Upper lobe of right lung (tissue), 1 donor: Measurements from ENCODE around the gene RAB24. TPM values are rescaled to one million over a fixed set of nuclear protein-coding genes. Genes with fewer than 3 reads are reported as not detected.
A peak's percentile ranks its signal among the peaks of the same experiment; 100 is the strongest.

Source experiments
- ATAC-seq: fragments of 200-7000 bp; cut with Tn5 transposase; one replicate; pipeline ENCODE4 v1.9.1; 2020; ENCODE audit warnings: mild to moderate bottlenecking, moderate library complexity
- DNase-seq: peaks from one replicate; pipeline ENCODE4 v3.0.0-alpha.2; 2020
- H3K27ac ChIP-seq: fragments of 200-600 bp; one replicate; pipeline ENCODE4 v1.8.0; 2022
- H3K27me3 ChIP-seq: fragments of 200-600 bp; one replicate; pipeline ENCODE4 v1.8.0; 2022; ENCODE audit warnings: mild to moderate bottlenecking
- H3K36me3 ChIP-seq: fragments of 200-600 bp; one replicate; pipeline ENCODE4 v1.8.0; 2022
- H3K4me1 ChIP-seq: fragments of 200-600 bp; one replicate; pipeline ENCODE4 v1.8.0; 2022
- H3K4me3 ChIP-seq: fragments of 200-600 bp; one replicate; pipeline ENCODE4 v1.8.0; 2022; ENCODE audit warnings: mild to moderate bottlenecking
- H3K9me3 ChIP-seq: fragments of 200-600 bp; one replicate; pipeline ENCODE4 v1.8.0; 2022
- intact Hi-C: fragments of 100-400 bp; cut with DNase I; formaldehyde crosslinking; loops from one replicate; pipeline ENCODE4 v1.11.0; 2022
- total RNA-seq: library from RNA; stranded (reverse); fragmentation: NEBNext Ultra II Directional; extraction: Animal tissue kit (Norgen Biotek cat#: 25700); gene quantifications from one replicate; pipeline ENCODE4 v1.2.1, GENCODE V29; 2021
- TF ChIP-seq, protein P1 (sequence below): fragments of 200-600 bp; IDR thresholded peaks from one replicate; pipeline ENCODE4 v1.8.0; 2022; ENCODE audit warnings: antibody characterized with exemption
- donor health status: DM: no; HTN: yes; CAD: no; lungs with severe emphysema.

The RAB24 gene
- total RNA-seq, 1 donor from 2014 or later, result 36.3 TPM

DNA sequence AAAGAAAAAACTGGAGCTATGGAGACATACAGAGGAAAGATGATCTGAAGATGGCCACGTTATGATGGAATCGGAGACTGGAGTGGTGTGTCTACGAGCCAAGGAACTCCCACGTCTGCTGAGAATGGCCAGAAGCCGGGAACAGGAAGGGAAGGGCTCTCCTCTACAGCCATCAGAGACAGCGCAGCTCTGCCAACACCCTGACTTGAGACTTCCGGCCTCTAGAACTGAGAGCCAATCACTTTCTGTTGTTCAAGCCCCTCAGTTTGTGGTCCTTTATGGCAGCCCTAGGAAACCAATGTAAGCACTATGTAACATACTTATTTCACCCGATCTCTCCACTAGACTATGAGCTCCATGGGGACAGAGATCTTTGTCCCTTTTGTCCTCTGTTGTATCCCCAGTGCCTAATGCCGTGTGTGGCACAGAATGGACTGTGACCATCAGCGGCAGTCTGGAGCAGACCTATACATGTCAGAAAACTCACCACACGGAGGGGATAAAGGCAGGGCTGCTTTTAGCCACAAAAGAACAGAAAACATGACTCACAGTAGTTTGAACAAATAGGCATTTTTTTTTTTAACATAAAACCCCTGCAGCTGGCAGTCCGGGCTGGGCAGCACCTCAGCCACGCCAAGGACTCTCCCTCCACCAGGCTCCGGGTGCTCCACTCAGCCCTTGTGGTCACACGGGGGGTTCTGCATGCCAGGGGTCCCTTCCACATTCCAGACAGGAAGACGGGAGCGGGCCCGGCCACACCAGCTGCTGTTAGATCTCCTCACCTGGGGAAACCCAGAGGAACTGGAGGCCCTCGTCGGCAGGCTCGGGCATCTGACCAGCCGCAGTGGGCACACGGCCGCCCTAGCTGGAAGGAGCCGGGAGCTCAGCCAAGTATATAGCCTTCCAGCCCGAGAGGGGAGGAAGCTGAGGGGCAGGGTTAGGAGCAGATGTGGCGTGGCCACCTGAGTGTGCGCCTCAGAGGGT lies 24.3 kb upstream of the RAB24 start:
- TF ChIP-seq, protein P1, sequence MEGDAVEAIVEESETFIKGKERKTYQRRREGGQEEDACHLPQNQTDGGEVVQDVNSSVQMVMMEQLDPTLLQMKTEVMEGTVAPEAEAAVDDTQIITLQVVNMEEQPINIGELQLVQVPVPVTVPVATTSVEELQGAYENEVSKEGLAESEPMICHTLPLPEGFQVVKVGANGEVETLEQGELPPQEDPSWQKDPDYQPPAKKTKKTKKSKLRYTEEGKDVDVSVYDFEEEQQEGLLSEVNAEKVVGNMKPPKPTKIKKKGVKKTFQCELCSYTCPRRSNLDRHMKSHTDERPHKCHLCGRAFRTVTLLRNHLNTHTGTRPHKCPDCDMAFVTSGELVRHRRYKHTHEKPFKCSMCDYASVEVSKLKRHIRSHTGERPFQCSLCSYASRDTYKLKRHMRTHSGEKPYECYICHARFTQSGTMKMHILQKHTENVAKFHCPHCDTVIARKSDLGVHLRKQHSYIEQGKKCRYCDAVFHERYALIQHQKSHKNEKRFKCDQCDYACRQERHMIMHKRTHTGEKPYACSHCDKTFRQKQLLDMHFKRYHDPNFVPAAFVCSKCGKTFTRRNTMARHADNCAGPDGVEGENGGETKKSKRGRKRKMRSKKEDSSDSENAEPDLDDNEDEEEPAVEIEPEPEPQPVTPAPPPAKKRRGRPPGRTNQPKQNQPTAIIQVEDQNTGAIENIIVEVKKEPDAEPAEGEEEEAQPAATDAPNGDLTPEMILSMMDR, result no peak
- no peaks in the 10 kb centered on the region for H3K27me3 ChIP-seq
- H3K36me3 ChIP-seq, result peaks cover 29% of the 10 kb centered on the region
- H3K4me3 ChIP-seq, result no peak overlapping the region
- DNase-seq (peak; percentile 52), ATAC-seq (peak; percentile 71)
- H3K4me1 ChIP-seq, result no peaks in the 10 kb centered on the region
- peak overlapping the region; percentile 58 for H3K27ac ChIP-seq
- intact Hi-C loops, result no loop called here
- no peaks in the 10 kb centered on the region for H3K9me3 ChIP-seq

DNA sequence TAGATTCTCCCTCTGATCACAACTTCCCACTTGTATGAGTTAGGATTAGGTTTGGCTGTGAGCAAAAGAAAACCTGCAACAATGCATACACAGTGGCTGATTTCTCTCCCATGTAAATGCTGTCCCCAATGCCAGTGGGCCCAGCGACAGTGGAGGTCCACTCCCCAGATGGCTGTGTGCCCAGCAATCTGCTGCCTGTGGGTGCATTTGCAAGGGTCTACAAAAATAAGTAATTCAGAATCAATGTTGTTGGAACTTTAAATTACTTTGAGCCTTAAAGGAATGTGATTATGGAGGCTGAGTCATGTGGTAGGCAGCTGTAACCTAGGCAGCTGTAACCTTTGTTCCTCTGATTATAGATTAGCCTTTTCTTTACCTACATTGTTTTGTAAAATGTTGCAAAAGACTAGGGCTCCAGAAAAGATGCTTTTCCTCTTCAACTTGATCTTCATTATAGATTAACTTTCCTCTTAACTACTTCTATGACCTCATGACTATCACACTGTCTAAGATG lies 22.4 kb upstream of the RAB24 start:
- ATAC-seq (no peak), DNase-seq (no peak)
- no peaks in the 10 kb centered on the region for H3K27me3 ChIP-seq
- no peaks in the 10 kb centered on the region for H3K9me3 ChIP-seq
- no peak overlapping the region for H3K4me3 ChIP-seq
- no peak overlapping the region for H3K27ac ChIP-seq
- intact Hi-C loops, result no loop called here
- no peaks in the 10 kb centered on the region for H3K4me1 ChIP-seq
- TF ChIP-seq, protein P1, result no peak
- peaks cover 13% of the 10 kb centered on the region for H3K36me3 ChIP-seq

DNA sequence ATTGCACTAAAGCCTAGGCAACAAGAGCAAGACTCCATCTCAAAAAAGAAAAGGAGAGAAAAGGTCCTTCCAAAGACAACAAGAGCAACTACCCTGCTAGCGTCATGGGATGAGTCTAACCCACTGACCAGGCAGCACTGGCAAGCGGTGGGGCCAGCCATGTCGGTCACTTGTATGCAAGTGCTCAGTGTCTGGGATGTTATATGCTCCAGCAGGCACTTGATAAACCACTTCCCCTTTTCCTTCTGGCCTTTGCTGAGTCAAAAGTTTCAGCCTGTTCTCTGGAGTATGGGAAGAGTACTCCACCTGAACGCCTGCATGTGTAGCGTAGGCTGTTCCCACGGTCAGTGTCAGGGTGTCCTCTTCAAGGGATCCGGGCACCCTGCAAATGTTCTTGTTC lies 17.4 kb upstream of the RAB24 start:
- DNase-seq, result peak; percentile 56
- Histone ChIP-seq H3K36me3 (no peaks in the 10 kb centered on the region), H3K27ac (no peak overlapping the region), H3K4me3 (no peak overlapping the region), H3K4me1 (no peaks in the 10 kb centered on the region), H3K9me3 (no peaks in the 10 kb centered on the region), H3K27me3 (no peaks in the 10 kb centered on the region)
- TF ChIP-seq, protein P1, result no peak
- peak; percentile 75 for ATAC-seq
- intact Hi-C loops, result no loop called here

DNA sequence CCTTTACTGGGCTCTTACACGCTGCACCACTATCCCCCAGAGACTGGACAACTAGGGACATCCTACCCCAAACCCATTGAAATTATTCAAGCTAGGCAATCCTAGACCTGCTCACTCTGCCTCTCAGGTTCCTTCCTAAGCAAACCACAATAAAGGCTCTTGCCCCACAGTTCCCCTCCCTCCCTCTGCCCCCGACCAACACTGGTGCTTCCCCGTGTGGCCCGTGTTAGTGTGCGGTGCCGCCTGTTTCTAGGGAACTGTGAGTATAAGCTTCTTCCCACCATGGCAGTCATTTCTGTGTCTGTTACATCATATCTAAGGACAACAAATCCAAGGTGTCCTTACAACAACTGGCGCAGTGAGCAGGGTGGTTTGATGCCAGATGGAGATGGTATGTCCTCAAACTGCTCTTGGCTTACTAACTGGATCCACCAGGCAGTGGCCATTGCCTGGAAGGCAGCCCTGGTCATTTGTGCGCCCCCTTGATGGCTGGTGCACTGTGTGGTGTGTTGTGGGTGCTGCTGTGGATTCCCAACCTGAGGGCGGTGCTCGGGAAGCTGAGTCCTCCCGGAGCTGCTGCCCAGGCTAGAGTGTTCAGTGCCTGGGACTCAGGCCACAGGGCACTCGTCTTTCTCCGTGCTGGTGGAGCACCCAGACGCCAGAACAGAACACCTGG lies 16.5 kb upstream of the RAB24 start:
- H3K9me3 ChIP-seq, result no peaks in the 10 kb centered on the region
- H3K4me1 ChIP-seq, result no peaks in the 10 kb centered on the region
- no peak overlapping the region for H3K4me3 ChIP-seq
- intact Hi-C loops, result no loop called here
- TF ChIP-seq, protein P1, result no peak
- no peaks in the 10 kb centered on the region for H3K27me3 ChIP-seq
- peak; percentile 56 for DNase-seq
- peak; percentile 38 for ATAC-seq
- no peaks in the 10 kb centered on the region for H3K36me3 ChIP-seq
- H3K27ac ChIP-seq, result no peak overlapping the region

DNA sequence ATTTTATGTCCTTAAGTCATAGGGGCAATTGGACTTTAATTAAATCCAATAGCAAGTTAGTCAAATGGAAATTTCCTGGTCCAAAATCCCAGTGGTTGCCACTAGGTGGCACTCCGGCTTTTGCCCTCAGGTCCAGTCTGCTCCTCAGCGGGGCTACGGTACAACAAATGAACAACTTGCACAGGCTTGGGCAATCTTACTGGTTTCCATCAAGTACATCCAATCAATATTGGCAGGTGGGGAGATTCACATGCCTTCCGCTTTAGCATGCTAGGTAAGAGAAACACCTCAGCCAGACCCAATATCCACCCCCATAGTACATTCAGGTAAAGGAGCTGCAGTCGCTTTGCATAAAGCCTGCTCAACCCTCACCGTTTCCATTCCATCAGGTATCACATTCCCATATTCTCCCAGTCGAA lies 14.4 kb upstream of the RAB24 start:
- no peak overlapping the region for H3K27ac ChIP-seq
- H3K4me1 ChIP-seq, result no peaks in the 10 kb centered on the region
- peak; percentile 75 for DNase-seq
- ATAC-seq, result peak; percentile 81
- intact Hi-C loops, result no loop called here
- H3K9me3 ChIP-seq, result no peaks in the 10 kb centered on the region
- H3K27me3 ChIP-seq, result no peaks in the 10 kb centered on the region
- H3K4me3 ChIP-seq, result no peak overlapping the region
- H3K36me3 ChIP-seq, result no peaks in the 10 kb centered on the region
- TF ChIP-seq, protein P1, result peak; percentile 88
